Loucy (cell line): ENCODE measurements around the gene DENND11.

Experiments
- H2AFZ ChIP-seq: fragments of 200-600 bp; sonication (generic); 2 replicates; pipeline ENCODE4 v1.6.0; 2016; ENCODE audit warnings: antibody characterized with exemption, mild to moderate bottlenecking, low read length, moderate library complexity
- H3F3A ChIP-seq: fragments of 200-600 bp; 2 replicates; pipeline ENCODE4 v1.6.0; 2016; ENCODE audit warnings: antibody characterized with exemption, low read depth, mild to moderate bottlenecking
- H3K27me3 ChIP-seq: fragments of 200-600 bp; sonication (generic); 2 replicates; pipeline ENCODE4 v1.6.1; 2014; ENCODE audit warnings: low read length, mild to moderate bottlenecking; ENCODE audit not compliant: insufficient read depth, poor library complexity, severe bottlenecking
- H3K36me3 ChIP-seq: fragments of 200-600 bp; sonication (generic); 2 replicates; pipeline ENCODE4 v1.6.1; 2016; ENCODE audit warnings: low read length; ENCODE audit not compliant: insufficient read depth
- H3K4me1 ChIP-seq: fragments of 200-600 bp; sonication (generic); 2 replicates; pipeline ENCODE4 v1.5.1; 2014; ENCODE audit warnings: low read length, mild to moderate bottlenecking; ENCODE audit not compliant: insufficient read depth, poor library complexity, severe bottlenecking
- H3K4me2 ChIP-seq: fragments of 200-600 bp; sonication (generic); 2 replicates; pipeline ENCODE4 v1.6.0; 2014; ENCODE audit warnings: antibody characterized with exemption, low read length, low read depth, mild to moderate bottlenecking; ENCODE audit not compliant: poor library complexity, severe bottlenecking
- H3K4me3 ChIP-seq: fragments of 200-600 bp; sonication (generic); 2 replicates; pipeline ENCODE4 v1.5.1; 2014; ENCODE audit warnings: low read length, mild to moderate bottlenecking, mixed read lengths; ENCODE audit not compliant: poor library complexity, severe bottlenecking
- H3K79me2 ChIP-seq: fragments of 200-600 bp; sonication (generic); 2 replicates; pipeline ENCODE4 v1.6.1; 2014; ENCODE audit warnings: low read length; ENCODE audit not compliant: insufficient read depth
- H3K9ac ChIP-seq: fragments of 200-600 bp; sonication (generic); 2 replicates; pipeline ENCODE4 v1.6.0; 2014; ENCODE audit warnings: mild to moderate bottlenecking, low read depth, low read length, moderate library complexity; ENCODE audit not compliant: poor library complexity, severe bottlenecking
- H3K9me2 ChIP-seq: fragments of 200-600 bp; sonication (generic); replicated peaks from 2 replicates; pipeline ENCODE4 v1.6.1; 2016; ENCODE audit warnings: low read depth, low read length, mixed read lengths
- H3K9me3 ChIP-seq: fragments of 200-600 bp; sonication (generic); 2 replicates; pipeline ENCODE4 v1.6.1; 2014; ENCODE audit warnings: mild to moderate bottlenecking, antibody characterized with exemption, low read length, low read depth; ENCODE audit not compliant: insufficient read depth
- H4K20me1 ChIP-seq: fragments of 200-600 bp; sonication (generic); 2 replicates; pipeline ENCODE4 v1.6.0; 2014; ENCODE audit warnings: antibody characterized with exemption, low read length, mild to moderate bottlenecking; ENCODE audit not compliant: insufficient read depth, poor library complexity, severe bottlenecking
- EZH2phosphoT487 ChIP-seq: fragments of 200-600 bp; IDR thresholded peaks from 2 replicates; pipeline ENCODE4 v1.6.1; 2018; ENCODE audit warnings: antibody characterized with exemption, mild to moderate bottlenecking, moderate library complexity, borderline replicate concordance
- TF ChIP-seq, protein P1 (sequence below): fragments of 200-600 bp; sonication (generic); conservative IDR thresholded peaks from 2 replicates; pipeline ENCODE4 v1.5.1; 2014; ENCODE audit warnings: mild to moderate bottlenecking, antibody characterized with exemption, low read length

DENND11 gene

DNA sequence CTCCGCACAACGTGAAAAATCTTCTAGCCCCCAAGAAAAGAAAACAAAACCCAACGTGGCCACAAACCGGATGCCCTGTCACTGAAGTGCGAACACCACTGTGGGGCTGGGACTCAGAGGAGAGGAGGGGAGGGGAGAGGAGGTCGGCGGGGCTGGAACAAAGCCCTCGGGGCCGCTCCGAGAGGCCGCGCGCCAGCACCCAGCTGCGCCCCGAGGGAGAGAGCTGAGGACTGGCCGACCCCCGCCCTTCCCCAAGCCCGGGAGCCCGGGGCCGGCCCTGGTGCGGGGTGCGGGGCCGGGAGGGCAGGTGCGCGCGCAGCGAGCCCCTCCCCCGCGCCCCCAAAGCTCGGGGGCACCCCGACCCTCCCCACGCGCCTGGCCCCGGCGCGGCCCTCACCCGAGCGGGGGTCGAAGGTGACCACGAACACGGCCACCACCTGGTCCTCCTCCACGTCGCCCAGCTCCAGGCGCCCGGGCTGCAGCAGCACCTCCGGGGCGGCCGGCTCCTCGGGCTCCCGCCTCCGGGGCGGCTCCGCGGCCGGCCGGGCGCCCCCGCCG lies 398 bp downstream of the DENND11 start:
- H2AFZ ChIP-seq = peak overlapping the region; percentile 89
- no peaks in the 10 kb centered on the region for H3K36me3 ChIP-seq
- peak overlapping the region; percentile 87 for H3K4me3 ChIP-seq
- peaks cover 17% of the 10 kb centered on the region for H4K20me1 ChIP-seq
- no peak overlapping the region for H3K4me2 ChIP-seq
- TF ChIP-seq, protein P1, sequence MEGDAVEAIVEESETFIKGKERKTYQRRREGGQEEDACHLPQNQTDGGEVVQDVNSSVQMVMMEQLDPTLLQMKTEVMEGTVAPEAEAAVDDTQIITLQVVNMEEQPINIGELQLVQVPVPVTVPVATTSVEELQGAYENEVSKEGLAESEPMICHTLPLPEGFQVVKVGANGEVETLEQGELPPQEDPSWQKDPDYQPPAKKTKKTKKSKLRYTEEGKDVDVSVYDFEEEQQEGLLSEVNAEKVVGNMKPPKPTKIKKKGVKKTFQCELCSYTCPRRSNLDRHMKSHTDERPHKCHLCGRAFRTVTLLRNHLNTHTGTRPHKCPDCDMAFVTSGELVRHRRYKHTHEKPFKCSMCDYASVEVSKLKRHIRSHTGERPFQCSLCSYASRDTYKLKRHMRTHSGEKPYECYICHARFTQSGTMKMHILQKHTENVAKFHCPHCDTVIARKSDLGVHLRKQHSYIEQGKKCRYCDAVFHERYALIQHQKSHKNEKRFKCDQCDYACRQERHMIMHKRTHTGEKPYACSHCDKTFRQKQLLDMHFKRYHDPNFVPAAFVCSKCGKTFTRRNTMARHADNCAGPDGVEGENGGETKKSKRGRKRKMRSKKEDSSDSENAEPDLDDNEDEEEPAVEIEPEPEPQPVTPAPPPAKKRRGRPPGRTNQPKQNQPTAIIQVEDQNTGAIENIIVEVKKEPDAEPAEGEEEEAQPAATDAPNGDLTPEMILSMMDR = no peak
- TF ChIP-seq EZH2phosphoT487 = no peak
- peaks cover 38% of the 10 kb centered on the region; the same call in 1 of the 2 replicates for H3K79me2 ChIP-seq
- H3K4me1 ChIP-seq = peaks cover 45% of the 10 kb centered on the region
- H3K9ac ChIP-seq = peak overlapping the region; percentile 55
- no peaks in the 10 kb centered on the region for H3K9me3 ChIP-seq
- H3K27me3 ChIP-seq = no peaks in the 10 kb centered on the region
- H3K9me2 ChIP-seq = no peaks in the 10 kb centered on the region
- H3F3A ChIP-seq = no peaks in the 10 kb centered on the region

DNA sequence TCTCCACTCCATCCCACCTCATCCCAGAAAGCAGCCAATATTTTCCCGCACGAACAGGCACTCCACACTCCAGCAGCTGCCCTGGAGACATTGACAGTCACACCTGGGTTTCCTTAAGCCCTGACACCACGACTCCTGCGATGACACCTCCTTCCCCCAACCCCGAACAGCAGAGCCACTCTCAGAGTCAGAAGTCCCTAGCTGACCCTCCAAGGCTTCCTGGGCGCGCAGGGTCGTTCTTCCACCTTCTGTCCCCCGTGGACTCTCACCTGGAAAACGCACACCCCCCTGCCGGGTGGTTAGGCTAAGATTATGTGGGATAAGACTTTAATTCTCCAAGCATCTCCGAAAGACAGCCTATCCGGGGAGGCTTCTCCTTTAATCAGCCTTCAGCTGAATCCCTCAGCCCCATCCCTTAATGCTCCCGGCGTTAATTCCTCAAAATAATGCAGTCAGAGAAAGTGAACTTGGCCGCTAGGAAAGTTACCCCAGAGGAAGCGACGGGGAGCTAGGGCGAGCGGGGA lies 1.1 kb downstream of the DENND11 start:
- peak overlapping the region; percentile 90 for H3K4me2 ChIP-seq
- H2AFZ ChIP-seq = no peak overlapping the region
- H3K79me2 ChIP-seq = peaks cover 44% of the 10 kb centered on the region; the same call in 1 of the 2 replicates
- H3K9ac ChIP-seq = peak overlapping the region; percentile 58
- H3K27me3 ChIP-seq = no peaks in the 10 kb centered on the region
- peaks cover 51% of the 10 kb centered on the region for H3K4me1 ChIP-seq
- TF ChIP-seq, protein P1 = no peak
- H4K20me1 ChIP-seq = peaks cover 17% of the 10 kb centered on the region
- H3K36me3 ChIP-seq = no peaks in the 10 kb centered on the region
- no peaks in the 10 kb centered on the region for H3K9me2 ChIP-seq
- peak overlapping the region; percentile 87 for H3K4me3 ChIP-seq
- H3F3A ChIP-seq = no peaks in the 10 kb centered on the region
- H3K9me3 ChIP-seq = no peaks in the 10 kb centered on the region

DNA sequence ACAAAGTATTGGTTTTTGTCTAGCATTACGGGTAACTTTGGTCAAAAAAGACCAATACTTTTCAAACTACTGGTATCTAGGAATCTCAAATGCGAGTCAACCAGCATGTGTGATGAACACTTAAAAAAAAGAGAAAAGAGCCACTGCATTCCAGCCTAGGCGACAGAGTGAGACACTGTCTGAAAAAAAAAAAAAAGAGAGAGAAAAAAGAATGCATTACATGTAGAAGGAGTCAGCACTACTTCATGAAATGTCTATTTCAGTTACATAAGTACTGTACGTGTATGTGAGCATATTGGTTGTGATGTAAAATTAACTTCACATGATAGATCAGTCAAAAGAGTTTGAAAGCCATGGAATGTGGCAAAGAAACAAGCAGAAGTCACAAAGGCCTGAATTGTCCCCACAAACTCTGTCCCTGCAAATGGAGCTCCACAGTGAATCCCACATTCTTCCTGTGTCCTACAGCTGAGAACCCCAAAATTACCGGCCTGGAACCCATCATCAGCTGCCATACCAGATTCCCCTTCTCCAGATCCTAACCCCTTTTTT lies 1.6 kb downstream of the DENND11 start:
- Histone ChIP-seq H3K9me2 (no peaks in the 10 kb centered on the region), H3F3A (no peaks in the 10 kb centered on the region), H3K9me3 (no peaks in the 10 kb centered on the region), H3K36me3 (no peaks in the 10 kb centered on the region), H3K4me1 (peaks cover 56% of the 10 kb centered on the region), H3K4me3 (peak overlapping the region; percentile 87), H3K27me3 (no peaks in the 10 kb centered on the region), H3K4me2 (peak overlapping the region; percentile 90), H3K79me2 (peaks cover 49% of the 10 kb centered on the region; the same call in 1 of the 2 replicates), H3K9ac (peak overlapping the region; percentile 58), H4K20me1 (peaks cover 17% of the 10 kb centered on the region), H2AFZ (no peak overlapping the region)
- TF ChIP-seq, protein P1 = no peak
- no peak for TF ChIP-seq EZH2phosphoT487
